ENCODE data around the gene NPVF. TPM values are rescaled to one million over a fixed set of nuclear protein-coding genes. Genes with fewer than 3 reads are reported as not detected.

Gene NPVF
- total RNA-seq, 1 experiment from 2014 or later, result not detected

DNA sequence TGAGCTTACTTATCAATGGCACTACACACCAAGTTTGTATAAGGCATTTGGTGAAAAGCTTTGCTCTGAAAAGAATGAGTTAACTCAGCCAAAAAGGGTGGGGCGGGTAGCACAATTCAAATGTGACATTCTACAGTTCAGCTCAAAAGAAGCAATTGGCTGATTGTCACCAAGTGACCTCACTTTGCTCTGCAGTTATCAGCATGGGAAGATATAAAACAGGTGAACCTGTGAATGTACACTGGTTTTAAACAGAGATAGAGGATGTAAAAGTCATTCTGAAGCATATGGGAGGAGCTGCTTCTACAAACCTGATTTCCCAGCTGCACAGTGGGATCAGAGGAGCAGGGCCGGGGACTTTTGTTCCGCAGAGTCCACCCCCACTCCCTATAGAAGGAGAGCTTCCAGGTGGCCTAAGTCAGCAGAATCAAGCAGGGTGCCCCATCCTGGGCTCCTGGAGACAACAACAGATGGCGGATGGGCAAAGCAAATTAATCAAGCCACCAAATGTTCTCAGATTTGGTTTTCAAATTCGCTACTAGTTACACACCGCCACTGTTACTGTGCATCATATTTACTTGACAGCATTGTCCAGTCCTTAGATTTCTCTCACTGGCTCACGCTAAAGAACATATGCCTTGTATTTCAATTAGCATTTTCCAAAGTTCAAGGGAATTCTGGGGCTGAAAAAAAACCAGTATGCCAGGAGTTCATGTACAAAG lies 27.5 kb upstream of the NPVF start:
- ATAC-seq (no peak), DNase-seq (no peak)
- H3K27ac ChIP-seq (ENCODE audit: low read length), result no peak overlapping the region
- no peak overlapping the region for H3K4me2 ChIP-seq (ENCODE audit: low read length)
- H3K9me2 ChIP-seq (replicated peaks; ENCODE audit: low read length), result no peaks in the 10 kb centered on the region
- ChIA-PET POLR2A (ENCODE audit: unreplicated experiment) (no interaction called here), CTCF (no interaction called here)
- no peak overlapping the region for H2AFZ ChIP-seq (ENCODE audit: low read length)
- intact Hi-C loops (cut with micrococcal nuclease), result no loop called here
- no peak overlapping the region for H3K4me3 ChIP-seq (ENCODE audit: low read length)
- no peaks in the 10 kb centered on the region for H3K9me3 ChIP-seq (ENCODE audit: low read length)
- no peaks in the 10 kb centered on the region for H4K20me1 ChIP-seq (ENCODE audit: low read length)
- no peaks in the 10 kb centered on the region for H3K79me2 ChIP-seq (ENCODE audit: low read length)
- H3K36me3 ChIP-seq (ENCODE audit: low read depth, low read length), result no peaks in the 10 kb centered on the region
- no peaks in the 10 kb centered on the region for H3K4me1 ChIP-seq (ENCODE audit: insufficient read depth, low read length)
- BruUV-seq (replicated peaks), result no TSS peak
- peaks cover 36% of the 10 kb centered on the region for H3K27me3 ChIP-seq (ENCODE audit: low read length)
- no peak overlapping the region for H3K9ac ChIP-seq (ENCODE audit: low read length)
- TF ChIP-seq CTCF (conservative IDR thresholded peaks at IDR 0.05; ENCODE audit: low read depth, low read length) (no peak), EZH2phosphoT487 (IDR thresholded peaks at IDR 0.05; ENCODE audit: borderline replicate concordance, low read length) (no peak), EZH2 (IDR thresholded peaks at IDR 0.05; ENCODE audit: low read length, unreplicated experiment) (no peak)
- no peaks in the 10 kb centered on the region for H3F3A ChIP-seq (ENCODE audit: low read length, unreplicated experiment)

DNA sequence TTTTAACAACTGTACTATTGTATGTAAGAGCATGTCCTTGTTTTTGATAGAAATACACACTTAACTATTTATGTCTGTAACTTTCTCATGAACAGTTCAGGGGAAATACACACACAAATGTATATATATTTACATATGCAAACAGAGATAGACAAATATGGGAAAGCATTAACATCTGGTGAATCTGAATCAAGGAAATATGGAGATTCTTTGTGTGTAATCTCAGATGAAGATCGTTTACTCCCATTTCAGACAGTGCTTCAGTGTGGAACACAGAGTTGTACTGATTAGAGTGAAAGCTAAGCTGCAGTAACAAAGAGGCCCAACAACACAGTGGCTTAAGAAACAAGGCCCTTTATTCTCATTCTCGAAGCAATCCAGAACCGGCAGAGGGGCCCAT lies 26.3 kb upstream of the NPVF start:
- H3K27ac ChIP-seq (ENCODE audit: low read length), result no peak overlapping the region
- TF ChIP-seq EZH2phosphoT487 (IDR thresholded peaks at IDR 0.05; ENCODE audit: borderline replicate concordance, low read length), result no peak
- no peak for TF ChIP-seq CTCF (conservative IDR thresholded peaks at IDR 0.05; ENCODE audit: low read depth, low read length)
- TF ChIP-seq EZH2 (IDR thresholded peaks at IDR 0.05; ENCODE audit: low read length, unreplicated experiment), result no peak
- no peaks in the 10 kb centered on the region for H3F3A ChIP-seq (ENCODE audit: low read length, unreplicated experiment)
- ChIA-PET CTCF (no interaction called here), POLR2A (ENCODE audit: unreplicated experiment) (no interaction called here)
- H3K27me3 ChIP-seq (ENCODE audit: low read length), result peaks cover 36% of the 10 kb centered on the region
- H3K79me2 ChIP-seq (ENCODE audit: low read length), result no peaks in the 10 kb centered on the region
- H4K20me1 ChIP-seq (ENCODE audit: low read length), result no peaks in the 10 kb centered on the region
- H2AFZ ChIP-seq (ENCODE audit: low read length), result no peak overlapping the region
- H3K9me3 ChIP-seq (ENCODE audit: low read length), result no peaks in the 10 kb centered on the region
- no peak overlapping the region for H3K4me3 ChIP-seq (ENCODE audit: low read length)
- DNase-seq, result no peak
- intact Hi-C loops (cut with micrococcal nuclease), result no loop called here
- no TSS peak for BruUV-seq (replicated peaks)
- no peaks in the 10 kb centered on the region for H3K36me3 ChIP-seq (ENCODE audit: low read depth, low read length)
- no peak overlapping the region for H3K9ac ChIP-seq (ENCODE audit: low read length)
- no peaks in the 10 kb centered on the region for H3K9me2 ChIP-seq (replicated peaks; ENCODE audit: low read length)
- H3K4me2 ChIP-seq (ENCODE audit: low read length), result no peak overlapping the region
- no peak for ATAC-seq
- H3K4me1 ChIP-seq (ENCODE audit: insufficient read depth, low read length), result no peaks in the 10 kb centered on the region

DNA sequence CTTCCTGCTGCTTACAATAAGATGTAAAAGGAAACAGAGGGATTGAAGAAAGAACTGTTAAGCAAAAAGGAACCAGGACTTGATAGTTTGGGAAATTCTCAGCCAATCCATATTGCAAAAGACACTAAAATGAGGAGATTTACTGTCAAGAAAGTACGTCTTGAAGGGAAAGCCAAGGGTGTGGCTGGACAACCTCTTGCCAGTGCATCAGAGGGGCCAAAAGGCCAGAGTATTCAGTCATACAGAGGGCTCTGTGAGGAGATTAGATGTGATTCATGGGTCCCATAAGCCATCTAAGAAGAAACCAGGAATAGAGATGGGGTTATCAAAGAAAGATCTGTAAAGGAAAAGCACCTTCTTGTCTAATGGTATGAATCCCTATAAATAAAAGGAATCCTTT lies 25.4 kb upstream of the NPVF start:
- ATAC-seq, result no peak
- no peak for TF ChIP-seq EZH2phosphoT487 (IDR thresholded peaks at IDR 0.05; ENCODE audit: borderline replicate concordance, low read length)
- no peak for DNase-seq
- Histone ChIP-seq H3K9me2 (replicated peaks; ENCODE audit: low read length) (no peaks in the 10 kb centered on the region), H3K4me2 (ENCODE audit: low read length) (no peak overlapping the region), H3K4me3 (ENCODE audit: low read length) (no peak overlapping the region), H2AFZ (ENCODE audit: low read length) (no peak overlapping the region), H3K27me3 (ENCODE audit: low read length) (peaks cover 38% of the 10 kb centered on the region), H3K36me3 (ENCODE audit: low read depth, low read length) (no peaks in the 10 kb centered on the region), H3K9me3 (ENCODE audit: low read length) (no peaks in the 10 kb centered on the region), H3K27ac (ENCODE audit: low read length) (no peak overlapping the region), H3K4me1 (ENCODE audit: insufficient read depth, low read length) (no peaks in the 10 kb centered on the region), H4K20me1 (ENCODE audit: low read length) (no peaks in the 10 kb centered on the region), H3K9ac (ENCODE audit: low read length) (no peak overlapping the region), H3K79me2 (ENCODE audit: low read length) (no peaks in the 10 kb centered on the region), H3F3A (ENCODE audit: low read length, unreplicated experiment) (no peaks in the 10 kb centered on the region)
- intact Hi-C loops (cut with micrococcal nuclease), result no loop called here
- BruUV-seq (replicated peaks), result no TSS peak
- ChIA-PET POLR2A (ENCODE audit: unreplicated experiment) (no interaction called here), CTCF (no interaction called here)
